Measurements from ENCODE around the gene TMEM72.
A peak's percentile ranks its signal among the peaks of the same experiment; 100 is the strongest.

TMEM72 gene

GRCh38 chr10:44935201-44935965, 24.2 kb downstream of the TMEM72 start:
- DNase-seq: peak; percentile 76

- DNase-seq: no peak
These were observed 24.8 kb downstream of the TMEM72 start for GRCh38 chr10:44935966-44936295.

DNA sequence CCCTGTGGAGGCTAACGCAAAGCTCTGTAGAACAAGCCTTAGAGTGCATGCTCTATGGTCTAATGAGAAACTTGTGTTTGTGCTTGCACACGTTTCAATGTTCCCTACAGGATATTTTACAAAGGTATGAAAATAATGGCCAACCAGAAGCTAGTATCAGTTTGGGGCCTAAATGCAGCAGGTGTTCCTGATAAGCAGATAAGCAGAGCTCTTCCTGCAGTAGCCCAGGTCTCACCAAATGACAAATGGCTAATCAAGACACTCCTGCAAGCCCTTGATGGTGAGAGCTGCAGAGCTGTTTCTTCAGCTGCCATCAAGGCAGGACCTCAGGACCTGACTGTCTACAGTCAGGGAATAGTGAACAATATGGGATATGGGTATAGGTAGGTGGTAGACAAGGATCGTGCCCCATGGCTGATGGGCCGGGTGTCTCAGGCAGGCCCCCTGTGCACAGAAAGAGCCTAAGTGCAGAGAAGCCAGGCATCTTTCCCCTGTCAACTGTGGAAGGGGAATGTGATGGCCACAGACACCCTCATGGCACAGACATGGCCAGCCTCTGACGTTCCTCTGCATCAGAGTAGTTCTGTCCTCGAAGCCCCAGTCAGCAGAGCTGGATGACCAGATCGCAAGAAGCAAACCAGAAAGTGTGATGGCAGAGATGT, 25.3 kb downstream of the TMEM72 start:
- no peak for DNase-seq

- DNase-seq: no peak
These were observed 26.3 kb downstream of the TMEM72 start for GRCh38 chr10:44937196-44938005.

DNA sequence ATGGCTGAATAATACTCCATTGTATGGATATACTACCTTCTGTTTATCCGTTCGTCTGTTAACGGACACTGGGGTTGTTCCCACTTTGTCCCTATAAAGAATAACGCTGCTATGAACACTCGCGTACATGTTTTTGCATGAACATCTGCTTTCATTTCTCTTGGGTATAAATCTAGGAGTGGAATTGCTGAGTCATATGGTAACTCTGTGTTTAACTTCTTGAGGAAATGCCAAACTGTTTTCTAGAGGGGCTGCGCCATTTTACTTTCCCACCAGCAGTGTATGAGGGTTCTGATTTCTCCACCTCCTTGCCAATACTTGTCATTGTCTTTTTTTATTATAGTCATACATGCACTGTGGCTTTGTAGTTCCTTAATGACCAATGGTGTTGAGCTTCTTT, 27.8 kb downstream of the TMEM72 start:
- no peak for DNase-seq

DNA sequence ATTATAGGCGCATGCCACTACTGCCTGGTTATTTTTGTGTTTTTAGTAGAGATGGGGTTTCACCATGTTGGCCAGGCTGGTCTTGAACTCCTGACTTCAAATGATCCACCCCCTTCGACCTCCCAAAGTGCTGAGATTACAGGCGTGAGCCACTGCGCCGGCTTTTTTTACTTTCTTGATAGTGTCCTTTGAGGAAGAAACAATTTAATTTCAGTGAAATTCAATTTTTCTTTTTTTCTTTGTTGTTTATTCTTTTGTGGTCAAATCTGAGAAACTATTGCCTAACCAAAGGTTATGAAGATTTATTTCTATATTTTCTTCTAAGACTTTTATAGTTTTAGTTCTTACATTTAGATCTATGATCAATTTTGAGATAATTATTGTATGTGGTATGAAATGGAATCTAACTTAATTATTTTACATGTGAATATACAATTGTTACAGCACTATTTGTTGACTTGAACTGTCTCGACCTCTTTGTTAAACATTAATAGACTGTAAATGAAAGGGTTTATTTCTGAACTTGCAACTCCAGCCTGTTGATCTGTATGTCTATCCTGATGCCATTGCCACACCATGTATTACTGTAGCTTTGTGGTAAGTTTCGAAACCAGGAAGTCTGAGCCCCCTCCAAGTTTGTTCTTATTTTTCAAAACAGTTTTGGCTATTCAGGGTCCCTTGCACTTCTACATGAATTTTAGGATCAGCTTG, 28.7 kb downstream of the TMEM72 start:
- no peak for DNase-seq

DNA sequence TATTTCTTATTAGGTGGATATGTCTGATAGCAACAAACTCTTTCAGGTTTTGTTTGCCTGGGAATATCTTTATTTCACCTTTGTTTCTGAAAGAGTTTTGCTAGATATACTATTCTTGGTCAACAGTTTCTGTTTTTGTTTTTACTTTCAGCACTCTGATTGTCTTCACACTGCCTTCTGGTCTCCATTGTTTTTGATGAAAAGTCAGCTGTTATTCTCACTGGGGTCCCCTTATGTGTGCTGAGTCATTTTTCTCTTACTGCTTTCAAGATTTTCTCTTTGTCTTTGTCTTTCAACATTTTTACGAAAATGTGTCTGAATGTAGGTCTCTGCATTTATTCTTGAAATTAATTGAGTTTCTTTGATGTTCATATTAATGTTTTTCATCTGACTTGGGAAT, 33.2 kb downstream of the TMEM72 start:
- no peak for DNase-seq

DNA sequence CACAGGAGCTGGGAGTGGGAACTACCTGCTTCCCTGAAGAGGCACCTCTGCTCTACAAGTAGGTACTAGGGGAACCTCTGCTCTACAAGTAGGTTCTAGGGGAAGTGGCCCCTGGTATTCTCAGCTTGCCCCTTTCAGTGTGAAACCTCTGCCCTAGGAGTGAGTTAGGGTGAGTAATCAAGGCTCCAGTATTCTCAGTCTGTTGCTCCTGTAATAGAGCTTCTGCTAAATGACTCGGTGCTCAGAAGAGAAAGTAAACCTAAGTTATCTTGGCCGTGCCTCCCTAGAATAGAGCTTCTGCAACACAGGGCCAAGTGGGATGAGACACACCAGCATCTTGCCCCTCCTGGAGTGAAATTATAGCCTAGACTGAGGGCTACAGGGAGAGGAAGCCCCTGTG, 35.1 kb downstream of the TMEM72 start:
- no peak for DNase-seq

DNA sequence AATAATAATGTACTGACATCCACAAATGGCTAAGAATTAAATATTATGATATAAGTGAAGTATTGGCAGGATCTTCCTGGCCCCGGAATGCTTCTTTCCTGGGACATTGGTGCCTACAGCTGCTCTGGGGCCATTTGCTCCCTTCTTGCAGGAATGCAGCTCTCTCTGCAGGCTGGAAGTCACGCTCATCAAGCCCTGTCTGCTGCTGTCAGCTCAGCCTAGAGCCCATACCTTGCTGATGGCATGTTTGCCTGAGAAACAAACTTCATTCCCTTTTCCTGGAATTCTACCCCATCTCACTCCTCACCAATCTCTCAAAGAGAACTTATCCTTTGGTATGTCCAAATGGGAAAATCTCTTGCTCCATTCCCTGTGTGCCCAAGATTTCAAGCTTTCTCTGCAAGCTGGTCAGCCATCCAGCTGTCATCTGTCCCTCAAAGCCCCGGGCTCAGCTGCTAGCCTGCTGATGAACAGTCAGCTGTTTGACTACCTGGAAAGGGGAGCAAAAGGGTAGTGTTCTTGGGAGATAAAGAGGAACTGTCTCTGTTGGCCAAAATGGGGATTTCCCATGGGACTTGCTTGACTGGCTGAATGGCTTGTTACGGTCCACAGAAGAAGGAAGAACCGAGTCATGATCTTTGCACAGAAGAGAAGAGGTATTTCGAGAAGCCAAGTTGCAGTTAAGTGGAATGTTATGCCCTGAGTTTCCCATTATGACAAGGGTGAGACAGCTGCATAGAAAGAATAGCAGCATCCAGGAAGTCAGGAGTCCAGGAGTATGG, 36.4 kb downstream of the TMEM72 start:
- DNase-seq: no peak

DNA sequence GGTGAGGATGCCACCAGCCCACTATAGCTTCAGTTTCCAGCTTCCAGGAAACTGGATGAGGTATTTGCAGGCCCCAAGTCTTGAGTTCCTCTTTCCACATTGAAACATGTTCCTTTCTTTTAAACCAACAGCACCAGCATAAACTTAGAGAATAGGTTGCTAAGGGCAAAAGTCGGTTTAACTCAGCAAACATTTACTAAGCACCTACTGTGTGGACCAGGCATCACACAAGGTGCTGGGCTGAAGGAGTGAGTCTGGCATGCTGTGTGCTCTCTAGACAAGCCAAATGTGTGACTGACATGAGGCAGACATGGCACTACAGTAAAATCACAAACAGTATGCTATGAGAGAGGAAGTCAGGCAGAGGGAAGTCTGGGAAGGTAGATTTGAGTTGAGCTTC, 37.5 kb downstream of the TMEM72 start:
- no peak for DNase-seq

DNA sequence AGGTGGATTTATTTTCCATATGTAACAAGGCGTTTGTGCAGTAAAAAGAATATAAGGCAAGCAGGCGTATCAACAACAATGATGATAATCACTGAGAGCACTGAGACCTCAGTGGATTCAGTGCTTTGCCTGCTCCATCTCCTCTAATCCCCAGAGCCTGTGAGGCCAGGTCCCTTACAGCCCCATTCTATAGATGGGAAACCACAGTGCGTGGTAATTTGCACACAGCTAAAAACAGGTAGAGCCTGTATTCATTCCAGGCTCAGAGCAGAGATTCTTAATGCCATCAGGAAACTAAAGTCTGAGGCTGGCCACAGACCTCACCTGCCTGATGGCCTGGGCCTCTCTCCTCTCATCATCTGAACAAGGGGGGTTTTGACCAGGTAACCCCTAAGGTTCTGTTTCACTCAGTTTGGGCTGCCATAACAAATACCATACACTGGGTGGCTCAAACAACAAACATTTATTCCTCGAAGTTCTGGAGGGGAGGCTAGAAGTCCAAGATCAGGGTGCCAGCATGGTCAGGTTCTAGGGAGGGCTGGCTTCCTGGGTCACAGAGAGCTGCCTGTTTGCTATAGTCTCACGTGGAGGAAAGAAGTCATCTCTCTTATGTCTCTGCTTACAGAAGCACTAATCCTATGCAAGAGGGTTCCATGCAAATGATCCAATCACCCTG, 38.1 kb downstream of the TMEM72 start:
- DNase-seq: no peak

DNA sequence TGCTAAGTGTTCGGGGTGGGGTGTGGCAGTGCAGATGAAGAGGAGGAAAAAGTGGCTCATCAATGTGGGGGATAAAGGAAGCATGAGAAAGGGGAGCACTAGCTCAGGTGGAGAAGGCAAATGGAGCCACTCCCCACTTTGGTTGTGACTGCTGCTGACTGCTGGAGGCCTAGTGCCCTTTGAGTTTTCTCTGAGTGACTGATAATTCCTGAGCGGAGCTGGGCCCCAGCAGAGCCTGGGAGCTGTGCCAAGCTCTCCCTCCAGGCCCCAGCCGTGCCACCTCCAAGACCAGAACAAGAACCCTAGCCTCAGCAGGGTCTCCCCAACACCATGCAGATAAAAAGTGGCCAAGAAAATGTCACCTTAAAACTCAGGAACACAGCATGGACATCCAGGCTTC, 38.8 kb downstream of the TMEM72 start:
- DNase-seq: no peak

- DNase-seq: no peak
These were observed 39.4 kb downstream of the TMEM72 start for GRCh38 chr10:44950326-44951225.

- DNase-seq: no peak
These were observed 40.6 kb downstream of the TMEM72 start for GRCh38 chr10:44951576-44952226.

GRCh38 chr10:44952779-44953231, 41.7 kb downstream of the TMEM72 start:
- no peak for DNase-seq

- DNase-seq: no peak
These were observed 42.9 kb downstream of the TMEM72 start for GRCh38 chr10:44954042-44954441.

DNA sequence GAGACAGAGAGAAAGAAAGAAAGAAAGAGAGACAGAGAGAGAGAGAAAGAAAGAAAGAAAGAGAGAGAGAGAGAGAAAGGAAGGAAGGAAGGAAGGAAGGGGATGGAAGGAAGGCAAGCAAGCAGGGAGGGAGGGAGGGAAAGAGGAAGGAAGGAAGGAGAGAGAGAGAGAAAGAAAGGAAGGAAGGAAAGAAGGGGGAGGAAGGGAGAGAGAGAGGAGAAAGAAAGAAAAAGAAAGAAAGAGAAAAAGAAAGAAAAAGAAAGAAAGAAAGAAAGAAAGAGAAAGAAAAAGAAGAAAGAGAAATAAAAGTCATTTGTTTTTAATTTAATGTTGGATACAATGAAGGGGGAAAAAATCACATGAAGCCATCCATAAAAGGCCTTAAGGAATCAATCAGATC, 43.8 kb downstream of the TMEM72 start:
- DNase-seq: no peak

DNA sequence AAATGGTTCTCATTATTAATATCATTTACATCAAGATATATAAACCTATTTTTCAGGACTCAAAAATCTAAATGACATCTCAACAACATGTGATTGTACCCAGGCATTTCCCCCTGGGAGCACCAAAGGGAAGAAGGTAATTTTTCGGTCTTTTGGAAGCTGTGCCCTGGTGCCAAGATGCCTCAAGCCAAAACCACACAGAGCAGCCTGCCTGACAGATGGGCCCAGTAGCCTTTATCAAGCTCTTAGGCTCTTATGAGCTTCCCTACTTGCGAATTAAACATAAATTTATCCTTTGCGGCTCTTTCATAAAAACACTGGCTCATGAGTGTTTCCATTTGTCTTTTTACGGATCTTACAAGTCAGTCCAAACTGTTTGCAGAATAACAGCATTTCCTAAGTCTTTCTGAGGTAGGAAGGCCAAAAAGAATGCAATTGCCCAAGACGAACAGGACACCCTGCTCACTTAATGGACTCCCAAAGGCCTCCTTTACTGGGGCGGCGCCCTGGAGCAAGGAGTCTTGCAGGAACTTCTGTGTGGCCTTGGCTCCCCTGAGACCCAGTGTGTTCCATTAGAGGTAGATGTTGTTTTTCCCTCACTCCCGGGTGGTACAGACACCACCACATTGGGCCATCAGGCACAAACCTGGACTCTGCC, 44.4 kb downstream of the TMEM72 start:
- DNase-seq: no peak

- DNase-seq: no peak
These were observed 45.1 kb downstream of the TMEM72 start for GRCh38 chr10:44956226-44956625.
